HG02642 (cell line): Measurements from ENCODE around the gene TPD52L1.

Experiments
- ATAC-seq: cut with Tn5 transposase; IDR thresholded peaks from one replicate; pipeline ENCODE4 v1.9.1; 2021; ENCODE audit warnings: mild to moderate bottlenecking; ENCODE audit not compliant: unreplicated experiment, poor library complexity

The TPD52L1 gene

GRCh38 chr6:125203395-125203794 lies 49.8 kb downstream of the TPD52L1 start:
- no peak for ATAC-seq

GRCh38 chr6:125205931-125206330 lies 52.4 kb downstream of the TPD52L1 start:
- no peak for ATAC-seq

- ATAC-seq = no peak
These were observed 52.8 kb downstream of the TPD52L1 start for GRCh38 chr6:125206389-125206788.

- no peak for ATAC-seq
These were observed 54.4 kb downstream of the TPD52L1 start for GRCh38 chr6:125207956-125208355.

GRCh38 chr6:125208625-125209249 lies 55.2 kb downstream of the TPD52L1 start:
- no peak for ATAC-seq

- ATAC-seq = no peak
These were observed 57.1 kb downstream of the TPD52L1 start for GRCh38 chr6:125210667-125211066.

GRCh38 chr6:125211352-125211751 lies 57.8 kb downstream of the TPD52L1 start:
- no peak for ATAC-seq

- ATAC-seq = no peak
These were observed 58.8 kb downstream of the TPD52L1 start for GRCh38 chr6:125212377-125212776.

- no peak for ATAC-seq
These were observed 60.4 kb downstream of the TPD52L1 start for GRCh38 chr6:125213939-125214338.

GRCh38 chr6:125215252-125215819 lies 61.8 kb downstream of the TPD52L1 start:
- ATAC-seq = no peak

- ATAC-seq = no peak
These were observed 62.4 kb downstream of the TPD52L1 start for GRCh38 chr6:125216015-125216414.

- no peak for ATAC-seq
These were observed 63.8 kb downstream of the TPD52L1 start for GRCh38 chr6:125217369-125217768.

GRCh38 chr6:125217992-125218391 lies 64.4 kb downstream of the TPD52L1 start:
- no peak for ATAC-seq

- ATAC-seq = no peak
These were observed 65.9 kb downstream of the TPD52L1 start for GRCh38 chr6:125219361-125219895.

- ATAC-seq = no peak
These were observed 67.1 kb downstream of the TPD52L1 start for GRCh38 chr6:125220712-125221111.

GRCh38 chr6:125222531-125223455 lies 69.2 kb downstream of the TPD52L1 start:
- ATAC-seq = no peak

GRCh38 chr6:125224231-125224861 lies 70.8 kb downstream of the TPD52L1 start:
- ATAC-seq = no peak

GRCh38 chr6:125227244-125227643 lies 73.7 kb downstream of the TPD52L1 start:
- ATAC-seq = no peak

- no peak for ATAC-seq
These were observed 75.5 kb downstream of the TPD52L1 start for GRCh38 chr6:125228981-125229479.

- no peak for ATAC-seq
These were observed 77.1 kb downstream of the TPD52L1 start for GRCh38 chr6:125230674-125231073.
